Placental epithelial cell (primary cell): ENCODE data around the gene GRB10. TPM values are rescaled to one million over a fixed set of nuclear protein-coding genes. Genes with fewer than 3 reads are reported as not detected.

Experiments used
- total RNA-seq: library from RNA; depleted of rRNA; stranded (reverse); fragments of >200 nt; gene quantifications from 2 replicates; pipeline ENCODE4 v1.2.3, GENCODE V29; 2012

The GRB10 gene
- 17.3 and 32.0 TPM in 2 replicates for total RNA-seq

GRCh38 chr7:50782375-50783208 is at the start of gene GRB10:
GRB10 (minus strand) TSS chr7:50782896; CDS start chr7:50732322, 50,574 bp downstream.

GRCh38 chr7:50564640-50565558 is 217.8 kb downstream of the GRB10 start, which contains the start of gene DDC:
DDC (minus strand) TSS chr7:50565405; CDS start chr7:50544085, 21,320 bp downstream.

Other genes starting within 250 kb of the GRB10 start
- gene DDC, start 217.5 kb downstream of the GRB10 start, total RNA-seq: not detected in 2 replicates